HG02763 (cell line): ENCODE data around the gene SOWAHB.

Experiments
- ATAC-seq: cut with Tn5 transposase; IDR thresholded peaks from one replicate; pipeline ENCODE4 v1.9.1; 2021; ENCODE audit warnings: mild to moderate bottlenecking, moderate library complexity; ENCODE audit not compliant: unreplicated experiment

Gene SOWAHB, protein sequence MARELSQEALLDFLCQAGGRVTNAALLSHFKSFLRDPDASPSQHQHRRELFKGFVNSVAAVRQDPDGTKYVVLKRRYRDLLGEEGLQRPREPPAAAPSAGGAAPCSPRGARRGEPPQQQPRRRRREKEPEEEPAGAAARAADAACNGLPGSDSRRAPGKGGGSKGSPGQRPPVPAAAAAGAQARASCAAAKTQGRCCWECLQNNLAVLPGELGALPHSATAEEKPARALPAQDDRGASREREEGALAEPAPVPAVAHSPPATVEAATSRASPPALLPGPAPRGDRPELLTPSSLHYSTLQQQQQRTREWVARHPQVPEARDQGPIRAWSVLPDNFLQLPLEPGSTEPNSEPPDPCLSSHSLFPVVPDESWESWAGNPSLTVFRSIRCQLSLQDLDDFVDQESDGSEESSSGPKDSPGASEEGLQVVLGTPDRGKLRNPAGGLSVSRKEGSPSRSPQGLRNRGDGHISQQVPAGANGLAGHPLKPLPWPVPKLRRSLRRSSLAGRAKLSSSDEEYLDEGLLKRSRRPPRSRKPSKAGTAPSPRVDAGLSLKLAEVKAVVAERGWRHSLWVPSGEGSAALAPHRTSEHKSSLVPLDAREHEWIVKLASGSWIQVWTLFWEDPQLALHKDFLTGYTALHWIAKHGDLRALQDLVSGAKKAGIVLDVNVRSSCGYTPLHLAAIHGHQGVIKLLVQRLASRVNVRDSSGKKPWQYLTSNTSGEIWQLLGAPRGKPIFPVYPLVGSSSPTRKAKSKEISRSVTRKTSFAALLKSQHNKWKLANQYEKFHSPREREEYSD

DNA sequence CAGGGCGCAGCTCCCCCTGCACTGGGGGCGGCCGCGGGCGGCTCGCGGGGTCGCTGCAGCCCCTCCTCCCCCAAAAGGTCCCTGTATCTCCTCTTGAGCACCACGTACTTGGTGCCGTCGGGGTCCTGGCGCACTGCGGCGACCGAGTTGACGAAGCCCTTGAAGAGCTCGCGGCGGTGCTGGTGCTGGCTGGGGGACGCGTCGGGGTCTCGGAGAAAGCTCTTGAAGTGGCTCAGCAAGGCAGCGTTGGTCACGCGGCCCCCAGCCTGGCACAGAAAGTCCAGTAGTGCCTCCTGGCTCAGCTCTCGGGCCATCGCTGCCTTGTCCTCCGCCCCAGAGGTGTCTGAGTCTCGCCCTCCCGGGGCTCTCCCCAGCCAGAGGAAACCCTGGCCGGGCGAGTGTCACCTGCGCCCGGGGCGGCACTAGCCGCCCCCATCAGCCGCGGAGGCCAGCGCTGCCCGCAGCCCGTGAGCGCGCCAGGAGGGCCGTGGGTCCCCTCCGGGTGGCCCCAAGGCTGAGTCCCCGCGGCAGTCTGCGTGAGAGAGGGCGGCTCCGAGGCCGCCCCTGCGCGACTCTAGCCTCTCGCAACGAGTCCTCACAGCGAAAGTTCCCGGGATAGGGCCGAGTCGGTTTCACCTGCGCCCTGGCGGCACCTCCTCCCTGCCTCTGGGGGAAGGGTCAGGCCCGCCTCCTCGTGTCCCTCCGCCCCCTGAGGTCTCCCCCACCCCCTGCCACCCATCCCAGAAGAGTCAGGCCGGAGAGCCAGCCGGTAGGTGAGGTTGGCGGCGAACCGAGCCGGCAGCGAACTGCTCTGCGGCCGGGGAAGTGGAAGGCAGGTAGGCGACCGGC lies at the start of gene SOWAHB:
Gene SOWAHB (minus strand): TSS at position 609 of the 849 bp plus-strand sequence. CDS start 295 bp downstream, at position 314.
- no peak for ATAC-seq

DNA sequence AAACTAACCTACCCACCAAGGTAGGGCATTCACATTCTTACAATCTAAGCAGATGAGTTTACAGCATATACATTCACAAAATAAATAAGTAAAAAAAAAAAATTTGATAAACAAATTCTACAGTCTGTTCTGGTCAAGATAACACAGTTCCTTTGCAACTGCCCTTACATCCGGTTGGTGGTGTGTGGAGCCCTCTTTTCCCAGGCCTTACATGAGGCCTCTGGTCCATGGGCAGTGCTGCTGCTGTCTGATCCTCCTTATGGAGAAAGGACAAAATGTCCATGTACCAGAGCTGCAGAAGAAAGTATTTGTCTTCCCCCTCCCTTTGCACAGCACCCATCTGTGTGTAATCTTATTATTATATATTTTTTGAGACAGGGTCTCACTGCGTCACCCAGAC lies 49.4 kb upstream of the SOWAHB start:
- ATAC-seq = no peak

GRCh38 chr4:76943790-76944189 lies 45.8 kb upstream of the SOWAHB start:
- no peak for ATAC-seq

DNA sequence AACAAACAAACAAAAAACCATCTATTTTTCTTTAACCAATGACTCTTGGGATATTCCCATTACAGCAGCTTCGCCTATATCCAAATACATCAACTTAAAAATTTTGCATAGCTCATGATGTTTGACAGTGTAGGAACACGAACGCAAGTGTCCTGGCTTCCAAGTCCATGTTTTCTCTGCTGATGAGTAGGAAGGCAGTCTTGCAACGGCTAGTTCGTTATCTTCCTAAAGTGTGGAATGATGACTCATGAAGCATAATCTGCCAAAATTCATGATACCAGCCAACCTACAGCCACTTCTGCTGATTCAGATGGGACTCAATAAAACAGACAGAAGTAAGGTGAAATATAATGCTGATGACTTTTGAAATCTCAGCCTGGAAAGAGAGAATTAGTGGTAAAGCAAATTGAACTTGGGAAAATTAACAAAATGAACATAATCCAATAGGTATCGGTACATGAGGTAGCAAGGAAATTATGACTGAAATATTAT lies 45.2 kb upstream of the SOWAHB start:
- no peak for ATAC-seq

- ATAC-seq = no peak
Observed at GRCh38 chr4:76939184-76939583, 41.2 kb upstream of the SOWAHB start.

- ATAC-seq = no peak
Observed at GRCh38 chr4:76931576-76932276, 33.8 kb upstream of the SOWAHB start.

GRCh38 chr4:76931087-76931486 lies 33.1 kb upstream of the SOWAHB start:
- no peak for ATAC-seq

GRCh38 chr4:76930685-76931084 lies 32.7 kb upstream of the SOWAHB start:
- ATAC-seq = no peak

DNA sequence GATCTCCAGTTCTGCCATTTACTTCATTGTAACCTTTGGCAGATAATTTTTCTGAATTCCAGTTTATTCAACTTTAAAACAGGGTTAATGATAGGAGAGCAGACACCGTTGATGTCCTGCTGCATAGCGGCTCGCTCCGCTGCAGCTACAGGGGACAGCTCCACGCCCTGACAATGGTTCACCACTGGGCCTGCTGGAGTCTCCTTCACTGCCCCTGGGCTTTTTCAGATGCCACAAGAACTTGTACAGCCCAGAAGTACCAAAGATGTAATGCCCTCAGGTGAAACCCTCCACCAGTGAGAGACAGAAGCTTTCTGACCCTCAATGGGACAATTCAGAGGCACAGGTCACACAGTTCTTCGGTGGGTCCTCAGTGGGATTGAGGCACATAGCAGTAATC lies 28.9 kb upstream of the SOWAHB start:
- no peak for ATAC-seq

DNA sequence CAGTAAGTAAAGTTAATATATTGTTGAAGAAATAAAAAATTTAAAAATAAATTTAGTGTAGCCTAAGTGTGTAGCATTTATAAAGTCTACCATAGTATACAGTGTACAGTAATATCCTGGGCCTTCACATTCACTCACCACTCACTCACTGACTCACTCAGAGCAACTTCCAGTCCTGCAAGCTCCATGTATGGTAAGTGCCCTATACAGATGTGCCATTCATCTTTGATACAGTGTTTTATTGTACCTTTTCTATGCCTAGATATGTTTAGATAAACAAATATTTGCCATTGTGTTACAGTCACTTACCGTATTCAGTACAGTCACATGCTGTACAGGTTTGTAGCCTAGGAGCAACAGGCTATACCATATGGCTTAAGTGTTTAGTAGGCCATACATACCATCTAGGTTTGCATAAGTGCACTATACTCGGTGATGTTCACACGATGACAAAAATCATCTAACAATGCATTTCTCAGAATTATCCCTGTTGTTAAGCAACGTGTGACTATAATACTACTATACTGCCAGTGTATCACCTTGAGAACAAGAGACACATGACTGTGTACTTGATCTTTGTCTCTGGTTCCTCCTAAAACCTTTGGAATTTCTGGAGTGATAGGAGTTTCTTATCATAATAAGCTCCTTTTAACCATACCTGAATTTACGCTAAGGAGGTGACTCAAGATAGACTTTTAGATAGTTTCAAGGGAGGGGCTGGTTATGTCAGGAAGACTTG lies 25.8 kb upstream of the SOWAHB start:
- ATAC-seq = no peak

DNA sequence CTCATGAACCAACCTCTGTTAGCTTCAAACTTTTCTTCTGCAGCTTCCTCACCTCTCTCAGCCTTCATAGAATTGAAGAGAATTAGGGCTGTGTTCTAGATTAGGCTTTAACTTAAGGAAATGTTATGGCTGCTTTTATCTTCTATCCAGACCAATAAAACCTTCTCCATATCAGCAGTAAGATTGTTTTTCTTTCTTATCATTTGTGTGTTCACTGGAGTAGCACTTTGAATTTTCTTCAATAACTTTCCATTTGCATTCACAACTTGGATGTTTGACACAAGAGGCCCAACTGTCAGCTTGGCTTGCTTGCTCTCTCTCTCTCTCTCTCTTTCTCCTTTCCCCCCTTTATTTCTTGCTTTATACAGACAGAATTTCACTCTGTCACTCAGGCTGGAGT lies 22.8 kb upstream of the SOWAHB start:
- ATAC-seq = no peak

DNA sequence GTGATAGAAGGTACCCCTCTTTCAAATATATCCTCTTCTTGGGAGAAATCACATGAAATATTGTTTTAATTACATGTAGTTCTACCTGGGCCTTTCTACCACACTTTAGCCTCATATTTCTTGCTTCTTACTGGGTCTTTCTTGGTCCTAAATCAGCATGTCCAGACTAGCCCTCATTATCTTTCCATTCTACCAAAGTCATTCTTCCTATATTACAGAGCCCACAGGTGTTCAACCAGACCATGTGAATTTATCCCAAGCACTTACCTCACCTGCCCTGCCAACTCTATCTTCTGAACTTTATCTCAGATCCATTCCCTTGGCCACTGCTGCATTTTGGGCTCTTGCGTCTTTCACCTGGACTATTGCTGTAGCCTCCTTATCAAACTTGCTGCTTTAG lies 11.8 kb upstream of the SOWAHB start:
- ATAC-seq = no peak

- ATAC-seq = no peak
Observed at GRCh38 chr4:76905521-76905920, 7.6 kb upstream of the SOWAHB start.

DNA sequence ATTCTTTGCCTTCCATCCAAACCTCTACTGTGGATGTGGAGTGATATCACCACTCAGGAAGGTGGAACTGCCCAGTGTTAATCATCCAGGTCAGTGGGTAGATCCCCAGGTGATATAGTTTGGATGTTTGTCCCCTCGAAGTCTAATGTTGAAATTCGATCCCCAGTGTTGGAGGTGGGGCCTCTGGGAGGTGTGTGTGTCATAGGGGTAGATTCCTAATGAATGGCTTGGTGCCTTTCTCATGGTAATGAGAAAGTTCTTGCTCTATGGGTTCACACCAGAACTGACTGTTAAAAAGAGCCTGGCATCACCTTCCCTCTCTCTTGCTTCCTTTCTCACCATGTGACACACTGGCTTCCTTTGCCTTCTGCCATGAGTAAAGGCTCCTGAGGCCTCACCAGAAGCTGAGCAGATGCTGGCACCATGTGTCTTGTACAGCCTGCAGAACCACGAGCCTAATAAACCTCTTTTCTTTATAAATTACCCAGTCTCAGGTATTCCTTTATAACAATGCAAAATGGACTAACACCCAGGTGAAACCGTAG lies 6.8 kb upstream of the SOWAHB start:
- ATAC-seq = no peak

GRCh38 chr4:76902233-76902890 lies 4.4 kb upstream of the SOWAHB start:
- no peak for ATAC-seq

DNA sequence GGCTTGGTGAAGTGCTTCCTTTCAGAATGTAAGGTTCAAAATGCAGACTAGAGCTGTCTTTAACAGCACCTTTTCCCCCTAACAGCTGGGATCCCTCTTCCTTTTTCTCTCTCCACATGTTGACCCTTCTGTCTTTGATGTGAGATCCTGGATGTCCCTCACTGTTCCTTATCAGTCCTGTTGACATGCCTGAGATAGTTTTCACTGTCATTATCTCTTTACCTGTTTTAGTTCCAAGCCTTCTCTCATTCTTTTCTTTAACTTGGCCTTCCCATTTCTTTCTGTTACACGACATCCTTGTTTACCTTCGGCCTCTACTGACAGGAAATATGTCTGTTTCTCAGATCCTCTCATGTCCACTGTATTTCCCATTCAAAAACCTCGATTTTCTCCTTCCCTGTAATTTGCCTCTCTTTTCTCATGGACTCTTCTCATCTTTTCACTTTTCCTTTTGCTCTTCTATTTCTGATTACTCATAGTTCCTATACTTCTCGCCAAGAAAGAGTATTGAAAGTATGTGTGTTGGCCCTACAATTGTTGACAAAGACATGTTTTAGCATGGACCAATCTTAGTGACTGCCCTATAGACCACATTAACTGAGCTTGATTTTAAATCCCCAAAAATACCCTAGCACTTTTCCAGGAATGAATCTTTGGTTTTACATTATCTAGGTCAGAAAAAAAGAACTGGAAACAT lies 1.2 kb upstream of the SOWAHB start:
- no peak for ATAC-seq

GRCh38 chr4:76898385-76898692 lies 395 bp upstream of the SOWAHB start:
- no peak for ATAC-seq
